ENCODE results near the gene NFYC.

- TF ChIP-seq, protein P1, sequence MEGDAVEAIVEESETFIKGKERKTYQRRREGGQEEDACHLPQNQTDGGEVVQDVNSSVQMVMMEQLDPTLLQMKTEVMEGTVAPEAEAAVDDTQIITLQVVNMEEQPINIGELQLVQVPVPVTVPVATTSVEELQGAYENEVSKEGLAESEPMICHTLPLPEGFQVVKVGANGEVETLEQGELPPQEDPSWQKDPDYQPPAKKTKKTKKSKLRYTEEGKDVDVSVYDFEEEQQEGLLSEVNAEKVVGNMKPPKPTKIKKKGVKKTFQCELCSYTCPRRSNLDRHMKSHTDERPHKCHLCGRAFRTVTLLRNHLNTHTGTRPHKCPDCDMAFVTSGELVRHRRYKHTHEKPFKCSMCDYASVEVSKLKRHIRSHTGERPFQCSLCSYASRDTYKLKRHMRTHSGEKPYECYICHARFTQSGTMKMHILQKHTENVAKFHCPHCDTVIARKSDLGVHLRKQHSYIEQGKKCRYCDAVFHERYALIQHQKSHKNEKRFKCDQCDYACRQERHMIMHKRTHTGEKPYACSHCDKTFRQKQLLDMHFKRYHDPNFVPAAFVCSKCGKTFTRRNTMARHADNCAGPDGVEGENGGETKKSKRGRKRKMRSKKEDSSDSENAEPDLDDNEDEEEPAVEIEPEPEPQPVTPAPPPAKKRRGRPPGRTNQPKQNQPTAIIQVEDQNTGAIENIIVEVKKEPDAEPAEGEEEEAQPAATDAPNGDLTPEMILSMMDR (IDR thresholded peaks at IDR 0.05): no peak
- TF ChIP-seq EP300 (IDR thresholded peaks at IDR 0.05) (no peak), POLR2A (IDR thresholded peaks at IDR 0.05) (no peak), POLR2AphosphoS5 (IDR thresholded peaks at IDR 0.05) (peak in 1 of 4 donors; percentile 19)
These were observed 92.8 kb downstream of the NFYC start for GRCh38 chr1:40784141-40784770.

All from sigmoid colon (tissue), 4 donors.